Muscle of leg (tissue), 11 donors: ENCODE results near the gene EP300. TPM values are rescaled to one million over a fixed set of nuclear protein-coding genes. Genes with fewer than 3 reads are reported as not detected.

Experiments used
- DNase-seq: peaks from one replicate; pipeline ENCODE4 v3.0.0; 2013
- H3K27ac ChIP-seq: one replicate; pipeline ENCODE4 v1.5.1; 2013; ENCODE audit warnings: mild to moderate bottlenecking, low read length, control low read depth
- H3K27me3 ChIP-seq: one replicate; pipeline ENCODE4 v1.6.1; 2013; ENCODE audit warnings: low read length; ENCODE audit not compliant: control insufficient read depth, insufficient read depth
- H3K36me3 ChIP-seq: one replicate; pipeline ENCODE4 v1.6.1; 2013; ENCODE audit warnings: low read length; ENCODE audit not compliant: control insufficient read depth, insufficient read depth
- H3K4me1 ChIP-seq: one replicate; pipeline ENCODE4 v1.6.1; 2013; ENCODE audit warnings: low read length; ENCODE audit not compliant: control insufficient read depth, insufficient read depth
- H3K4me3 ChIP-seq: one replicate; pipeline ENCODE4 v1.5.1; 2013; ENCODE audit warnings: low read length, control low read depth
- H3K9me3 ChIP-seq: replicated peaks from 2 replicates; pipeline ENCODE4 v1.6.1; 2013; ENCODE audit warnings: low read depth, low read length; ENCODE audit not compliant: control insufficient read depth
- WGBS: methylation state at CpG from one replicate; pipeline ENCODE4 v1.1.5; 2013; ENCODE audit warnings: missing lambda C conversion rate; ENCODE audit not compliant: insufficient coverage; 5-methylcytosine and 5-hydroxymethylcytosine counted together
- polyA plus RNA-seq, 8 donors: library from polyadenylated mRNA; unstranded; fragments of 120-200 nt; gene quantifications; one replicate each; pipeline versions ENCODE4 v1.2.1 to v1.2.3, GENCODE V29; 2013; ENCODE audit warnings: inconsistent platforms in 1 of 8, low replicate concordance in 1 of 8; ENCODE audit not compliant: insufficient read length in 8 of 8, insufficient read depth in 1 of 8
- total RNA-seq: library from RNA; stranded (reverse); fragments of 120-200 nt; gene quantifications from one replicate; pipeline ENCODE4 v1.2.4, GENCODE V29; 2013

EP300 gene
- total and polyA plus RNA-seq, 9 donors, result 27.6 to 48.0 (median 34.8) TPM

DNA sequence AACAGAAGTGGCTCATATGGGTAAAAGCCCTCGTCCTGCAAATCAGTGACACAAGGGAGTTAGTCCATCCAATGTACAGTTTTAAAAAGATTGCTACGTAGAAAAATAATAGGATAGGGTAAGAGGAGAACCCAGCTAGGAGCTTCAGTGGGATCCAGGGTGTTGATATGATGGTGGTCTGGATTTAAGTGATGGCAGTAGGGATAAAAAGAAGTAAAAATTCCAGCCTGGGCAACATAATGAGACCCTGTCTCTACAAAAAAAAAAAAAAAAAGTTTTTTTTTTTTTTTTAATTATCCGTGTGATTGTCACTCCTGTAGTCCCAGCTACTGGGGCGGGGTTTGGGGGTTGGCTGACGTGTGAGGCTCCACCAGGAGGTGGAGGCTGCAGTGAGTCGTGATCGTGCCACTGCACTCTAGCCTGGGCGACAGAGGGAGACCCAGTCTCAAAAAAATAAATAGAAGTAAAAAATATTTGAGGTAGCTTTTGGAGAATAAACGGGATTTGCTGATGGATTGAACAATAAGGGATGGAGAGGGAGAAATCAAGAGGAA lies 105.7 kb downstream of the EP300 start:
- DNase-seq, result no peak
- Histone ChIP-seq H3K4me3 (peak overlapping the region; percentile 68), H3K9me3 (no peaks in the 10 kb centered on the region), H3K4me1 (peaks cover 13% of the 10 kb centered on the region), H3K27me3 (peaks cover 17% of the 10 kb centered on the region), H3K27ac (no peak overlapping the region), H3K36me3 (no peaks in the 10 kb centered on the region)
- WGBS, result 4% methylated on average over 8 of the region's 9 CpGs

DNA sequence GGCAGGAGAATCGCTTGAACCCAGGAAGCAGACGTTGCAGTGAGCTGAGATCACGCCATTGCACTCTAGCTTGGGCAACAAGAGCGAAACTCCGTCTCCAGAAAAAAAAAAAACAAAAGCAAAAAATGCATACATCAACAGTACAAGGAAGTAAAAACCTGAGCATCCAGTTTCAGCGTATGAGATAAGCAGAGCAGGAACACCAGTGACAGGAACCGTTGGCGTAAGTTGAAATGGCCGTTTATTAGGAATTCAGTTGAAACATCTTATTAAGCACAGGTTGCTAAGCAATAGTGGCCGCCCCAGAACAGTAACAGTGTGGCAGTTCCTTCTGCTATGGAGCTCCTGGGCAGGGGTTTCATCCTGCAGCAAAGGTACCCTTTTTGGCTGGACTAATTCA lies 108.7 kb downstream of the EP300 start:
- Histone ChIP-seq H3K4me3 (no peak overlapping the region), H3K27ac (no peak overlapping the region), H3K9me3 (no peaks in the 10 kb centered on the region), H3K4me1 (peaks cover 22% of the 10 kb centered on the region), H3K27me3 (peaks cover 17% of the 10 kb centered on the region), H3K36me3 (no peaks in the 10 kb centered on the region)
- 54% methylated on average over 5 of the region's 10 CpGs for WGBS
- no peak for DNase-seq

GRCh38 chr22:41203118-41203517 lies 110.7 kb downstream of the EP300 start:
- no peak overlapping the region for H3K4me3 ChIP-seq
- H3K36me3 ChIP-seq, result no peaks in the 10 kb centered on the region
- 75% methylated on average over 1 of the region's 2 CpGs for WGBS
- peaks cover 12% of the 10 kb centered on the region for H3K27me3 ChIP-seq
- peaks cover 12% of the 10 kb centered on the region for H3K4me1 ChIP-seq
- no peaks in the 10 kb centered on the region for H3K9me3 ChIP-seq
- DNase-seq, result no peak
- H3K27ac ChIP-seq, result no peak overlapping the region

DNA sequence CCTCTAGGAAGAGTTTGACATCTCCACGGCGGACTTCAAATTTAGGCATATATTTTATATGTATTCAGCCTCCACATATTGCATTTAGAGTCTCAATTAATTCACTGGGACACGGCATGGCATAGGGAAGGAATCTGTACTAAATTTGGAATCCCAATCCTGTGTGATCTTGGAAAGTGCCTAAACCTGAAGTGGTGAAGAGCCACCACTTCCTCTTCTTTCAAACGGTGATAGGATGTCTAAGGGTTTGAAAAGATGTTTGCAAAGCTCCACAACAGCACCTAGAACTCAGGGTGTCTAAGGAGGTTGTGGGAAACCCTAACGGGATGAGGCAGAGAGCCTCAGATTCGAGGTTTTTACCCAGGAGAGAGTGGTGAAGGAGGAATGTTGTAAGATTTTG lies 111.7 kb downstream of the EP300 start:
- no peak overlapping the region for H3K27ac ChIP-seq
- 80% methylated on average over 2 of the region's 6 CpGs for WGBS

GRCh38 chr22:41204992-41205900 lies 112.9 kb downstream of the EP300 start, which contains the start of gene L3MBTL2:
Gene L3MBTL2 (plus strand): TSS chr22:41205312. CDS start chr22:41205363, 51 bp downstream.
- Histone ChIP-seq H3K9me3 (no peaks in the 10 kb centered on the region), H3K4me3 (peak within 1 kb of the TSS; percentile 98), H3K27ac (peak within 1 kb of the TSS; percentile 80), H3K36me3 (peaks cover 6% of the 10 kb centered on the region), H3K27me3 (peaks cover under 1% of the 10 kb centered on the region), H3K4me1 (peaks cover 10% of the 10 kb centered on the region)
- peak; percentile 98 for DNase-seq
- WGBS, result 2% methylated on average over 37 of the region's 47 CpGs

More for the DNA sequence above, 111.7 kb downstream of the EP300 start:
- DNase-seq, result no peak
- Histone ChIP-seq H3K9me3 (no peaks in the 10 kb centered on the region), H3K4me3 (no peak overlapping the region), H3K4me1 (peaks cover 10% of the 10 kb centered on the region), H3K36me3 (no peaks in the 10 kb centered on the region), H3K27me3 (peaks cover 10% of the 10 kb centered on the region)

DNA sequence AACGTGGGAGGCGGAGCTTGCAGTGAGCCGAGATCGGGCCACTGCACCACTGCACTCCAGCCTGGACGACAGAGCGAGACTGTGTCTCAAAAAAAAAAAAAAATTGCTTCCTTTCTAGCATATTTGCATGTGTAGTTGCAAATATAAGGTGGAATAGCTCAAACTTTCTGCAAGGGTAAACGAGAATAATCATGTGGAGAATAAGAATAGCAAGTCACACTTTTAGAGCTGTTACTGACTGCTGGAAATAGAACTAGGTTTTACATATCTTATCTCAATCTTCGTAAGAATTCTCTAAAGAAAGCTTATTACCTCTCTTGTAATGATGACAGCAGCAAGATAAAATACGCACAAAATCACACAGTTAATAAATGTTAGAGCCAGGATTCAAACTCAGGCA lies 114.3 kb downstream of the EP300 start:
- Histone ChIP-seq H3K36me3 (peaks cover 9% of the 10 kb centered on the region), H3K4me1 (peaks cover 10% of the 10 kb centered on the region), H3K9me3 (no peaks in the 10 kb centered on the region), H3K27me3 (no peaks in the 10 kb centered on the region), H3K27ac (no peak overlapping the region), H3K4me3 (no peak overlapping the region)
- DNase-seq, result no peak
- WGBS, result 100% methylated on average over 1 of the region's 9 CpGs

DNA sequence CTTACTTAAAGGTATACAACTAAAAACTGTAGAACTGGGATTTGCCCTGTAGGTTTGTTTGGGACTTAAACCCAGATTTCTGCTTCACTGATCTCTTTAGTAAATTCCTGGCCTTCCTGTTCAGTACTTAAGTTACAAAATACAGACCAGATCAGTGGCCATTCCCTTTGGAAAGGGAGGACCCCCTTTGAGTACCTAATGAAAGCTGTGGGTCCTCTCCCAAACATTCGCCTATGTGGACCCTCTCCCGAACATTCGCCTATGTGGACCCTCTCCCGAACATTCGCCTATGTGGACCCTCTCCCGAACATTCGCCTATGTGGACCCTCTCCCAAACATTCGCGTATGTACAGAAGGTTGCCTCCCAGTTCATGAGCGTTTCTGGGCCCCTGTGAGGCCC lies 123.0 kb downstream of the EP300 start:
- DNase-seq, result no peak
- peaks cover 63% of the 10 kb centered on the region for H3K36me3 ChIP-seq
- peaks cover 17% of the 10 kb centered on the region for H3K4me1 ChIP-seq
- H3K27me3 ChIP-seq, result no peaks in the 10 kb centered on the region
- H3K4me3 ChIP-seq, result no peak overlapping the region
- peaks cover 16% of the 10 kb centered on the region for H3K9me3 ChIP-seq
- WGBS, result 96% methylated on average over 10 of the region's 10 CpGs
- H3K27ac ChIP-seq, result no peak overlapping the region

DNA sequence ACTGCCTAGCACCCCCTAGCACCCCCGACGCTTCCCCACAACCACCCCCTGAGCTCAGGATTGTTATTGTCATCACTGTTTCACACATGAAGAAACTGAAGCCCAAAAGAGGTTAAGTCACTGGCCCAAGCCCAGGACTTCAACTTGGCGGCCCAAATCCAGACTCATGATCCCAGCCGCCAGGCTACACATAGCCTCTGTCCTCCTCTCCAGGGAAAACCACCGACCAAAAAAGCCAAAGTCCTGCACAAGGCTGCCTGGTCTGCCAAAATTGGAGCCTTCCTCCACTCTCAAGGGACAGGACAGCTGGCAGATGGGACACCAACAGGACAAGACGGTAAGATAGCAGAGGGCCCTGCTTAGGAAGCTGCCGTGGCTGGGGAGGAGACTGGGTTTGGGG lies 123.5 kb downstream of the EP300 start:
- Histone ChIP-seq H3K27ac (no peak overlapping the region), H3K27me3 (no peaks in the 10 kb centered on the region), H3K4me1 (peaks cover 17% of the 10 kb centered on the region), H3K36me3 (peaks cover 67% of the 10 kb centered on the region), H3K9me3 (peaks cover 16% of the 10 kb centered on the region), H3K4me3 (no peak overlapping the region)
- DNase-seq, result no peak
- WGBS, result 100% methylated on average over 7 of the region's 7 CpGs

- H3K36me3 ChIP-seq, result peaks cover 70% of the 10 kb centered on the region
- no peaks in the 10 kb centered on the region for H3K27me3 ChIP-seq
- no peak overlapping the region for H3K4me3 ChIP-seq
- H3K9me3 ChIP-seq, result peaks cover 16% of the 10 kb centered on the region
- 49% methylated on average over 5 of the region's 13 CpGs for WGBS
- H3K4me1 ChIP-seq, result peaks cover 17% of the 10 kb centered on the region
- DNase-seq, result peak; percentile 48
- peak overlapping the region; percentile 93 for H3K27ac ChIP-seq
Observed at GRCh38 chr22:41216984-41217383, 124.6 kb downstream of the EP300 start.

DNA sequence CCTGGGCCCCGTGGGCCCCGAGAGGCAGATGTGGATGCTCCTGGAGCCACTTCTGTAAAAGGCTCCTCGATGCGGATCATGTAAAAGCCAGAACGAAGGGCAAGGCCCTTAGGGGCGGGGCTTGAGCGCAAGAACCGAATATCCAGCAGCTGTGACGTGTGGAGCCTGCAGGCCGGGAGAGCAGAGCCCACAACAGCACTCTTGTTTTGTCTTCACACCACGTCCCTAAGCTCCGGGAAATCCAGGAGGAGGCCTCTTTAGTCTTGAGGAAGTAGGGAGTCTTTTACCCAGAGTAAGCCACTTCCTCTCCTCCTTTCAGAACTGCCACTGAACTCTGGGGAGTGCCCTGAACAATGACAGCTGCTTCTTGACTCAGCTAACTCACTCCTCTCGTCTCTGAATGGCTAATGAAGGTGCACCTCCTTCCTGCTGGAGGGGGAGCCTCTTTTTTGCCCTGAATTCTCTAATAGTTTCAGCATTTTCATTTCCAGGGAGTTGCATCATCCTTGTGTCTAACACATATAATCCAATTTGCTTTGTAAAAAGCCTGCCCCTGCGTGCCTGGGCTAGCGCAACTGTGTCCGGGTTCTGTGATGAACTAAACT lies 125.3 kb downstream of the EP300 start:
- Histone ChIP-seq H3K4me3 (no peak overlapping the region), H3K4me1 (peaks cover 17% of the 10 kb centered on the region), H3K36me3 (peaks cover 75% of the 10 kb centered on the region), H3K27ac (peak overlapping the region; percentile 93), H3K27me3 (no peaks in the 10 kb centered on the region), H3K9me3 (peaks cover 16% of the 10 kb centered on the region)
- WGBS, result 45% methylated on average over 9 of the region's 16 CpGs
- DNase-seq, result peak; percentile 81
